SK-N-MC (cell line): ENCODE measurements around the gene GIPC1.

Experiments used
- EZH2 ChIP-seq: fragments of 200-600 bp; sonication (generic); IDR thresholded peaks from one replicate; pipeline ENCODE4 v1.6.1; 2017; ENCODE audit warnings: antibody characterized with exemption
- FOXP2 ChIP-seq: optimal IDR thresholded peaks from 2 replicates; pipeline ENCODE3; 2011; ENCODE audit warnings: mild to moderate bottlenecking, moderate library complexity; ENCODE audit not compliant: insufficient read depth; ENCODE audit errors: extremely low read length, control extremely low read depth
- POLR2AphosphoS5 ChIP-seq: IDR thresholded peaks from 2 replicates; pipeline ENCODE4 v1.6.1; 2012; ENCODE audit warnings: mild to moderate bottlenecking, low read depth, low read length, borderline replicate concordance

DNA sequence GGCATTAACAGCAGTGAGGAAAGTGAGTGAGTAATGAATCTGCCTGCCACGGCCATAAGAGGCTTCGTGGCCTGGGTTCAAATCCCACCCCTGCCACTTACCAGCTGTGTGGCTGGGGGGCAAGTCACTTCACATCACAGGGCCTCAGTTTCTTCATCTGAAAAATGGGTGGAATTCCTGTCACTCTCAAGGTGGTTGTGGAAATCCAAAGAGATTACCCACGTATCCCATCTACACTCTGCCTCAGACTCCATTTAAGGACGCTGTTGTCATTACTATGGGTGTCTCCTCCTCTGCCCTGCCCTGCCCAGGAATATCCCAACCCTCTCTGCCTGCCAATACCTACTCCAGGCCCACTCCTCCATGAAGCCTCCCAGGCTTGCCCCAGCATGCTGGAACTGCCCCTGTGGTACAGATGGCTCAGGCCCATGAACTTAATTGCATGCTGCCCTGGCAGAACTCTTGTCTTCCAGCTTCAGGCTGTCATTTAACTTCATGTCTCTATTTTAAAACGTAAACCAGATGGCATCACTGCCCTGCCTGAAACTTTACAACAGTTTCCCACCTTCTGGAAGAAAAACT lies 3.1 kb downstream of the GIPC1 start:
- no peak for TF ChIP-seq EZH2
- TF ChIP-seq POLR2AphosphoS5, result no peak
- TF ChIP-seq FOXP2, result no peak
